NCI-H1048 (cell line): Measurements from ENCODE around the gene HAS3.
"Not testable (repeated sequence)": the region's sequence is repeated elsewhere in the genome, so short reads cannot be mapped to it uniquely, and the experiment has no call there.

Experiments
- DNase-seq: peaks from one replicate; lab custom pipeline; 2025; lab: John Stamatoyannopoulos, UW

The HAS3 gene, protein sequence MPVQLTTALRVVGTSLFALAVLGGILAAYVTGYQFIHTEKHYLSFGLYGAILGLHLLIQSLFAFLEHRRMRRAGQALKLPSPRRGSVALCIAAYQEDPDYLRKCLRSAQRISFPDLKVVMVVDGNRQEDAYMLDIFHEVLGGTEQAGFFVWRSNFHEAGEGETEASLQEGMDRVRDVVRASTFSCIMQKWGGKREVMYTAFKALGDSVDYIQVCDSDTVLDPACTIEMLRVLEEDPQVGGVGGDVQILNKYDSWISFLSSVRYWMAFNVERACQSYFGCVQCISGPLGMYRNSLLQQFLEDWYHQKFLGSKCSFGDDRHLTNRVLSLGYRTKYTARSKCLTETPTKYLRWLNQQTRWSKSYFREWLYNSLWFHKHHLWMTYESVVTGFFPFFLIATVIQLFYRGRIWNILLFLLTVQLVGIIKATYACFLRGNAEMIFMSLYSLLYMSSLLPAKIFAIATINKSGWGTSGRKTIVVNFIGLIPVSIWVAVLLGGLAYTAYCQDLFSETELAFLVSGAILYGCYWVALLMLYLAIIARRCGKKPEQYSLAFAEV

DNA sequence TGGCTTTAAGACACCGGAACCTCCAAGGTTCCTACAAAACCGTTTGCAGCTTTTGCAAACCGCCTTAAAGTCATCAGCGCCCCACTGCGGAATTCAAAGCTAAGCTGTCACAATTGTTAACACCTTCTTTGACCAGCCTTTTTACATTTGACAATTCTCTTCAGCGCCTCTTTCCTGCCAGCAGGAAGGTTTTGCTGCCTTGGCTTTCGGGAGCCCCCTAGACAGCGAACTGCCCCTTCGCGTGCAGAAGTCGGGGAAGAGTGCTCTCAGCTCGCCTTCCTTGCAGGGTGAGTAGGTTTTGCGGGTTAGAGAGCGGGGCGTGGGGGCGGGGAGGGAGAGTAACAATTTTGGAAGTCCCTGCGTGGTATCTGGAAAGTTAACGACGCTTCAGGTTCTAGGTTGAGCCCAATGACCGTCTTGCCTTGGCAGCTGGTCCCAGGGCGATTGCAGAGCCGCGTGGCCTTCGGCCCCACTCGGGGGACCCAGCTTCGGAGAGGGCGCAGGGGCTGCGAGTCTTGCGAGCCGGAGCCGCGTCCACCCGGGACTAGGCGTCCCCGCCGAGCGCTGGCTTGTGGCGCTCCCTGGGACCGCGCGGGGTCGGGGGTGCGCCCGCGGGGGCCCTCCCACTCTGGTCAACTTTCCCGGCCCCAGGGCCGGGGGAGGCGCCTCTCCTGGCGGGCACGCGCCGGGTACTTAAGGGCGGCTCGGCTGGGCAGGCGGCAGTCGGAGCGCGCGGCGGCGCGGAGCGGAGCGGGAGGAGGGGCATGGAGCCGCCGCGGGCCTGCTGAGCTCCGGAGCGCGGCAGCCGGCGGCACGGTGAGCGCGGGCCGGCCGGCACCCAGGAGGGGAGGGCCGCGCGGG is at the start of gene HAS3:
HAS3 (plus strand) TSS at position 153 of the 861 bp plus-strand sequence. CDS start 3,743 bp downstream, outside the sequence.
- DNase-seq = no peak

DNA sequence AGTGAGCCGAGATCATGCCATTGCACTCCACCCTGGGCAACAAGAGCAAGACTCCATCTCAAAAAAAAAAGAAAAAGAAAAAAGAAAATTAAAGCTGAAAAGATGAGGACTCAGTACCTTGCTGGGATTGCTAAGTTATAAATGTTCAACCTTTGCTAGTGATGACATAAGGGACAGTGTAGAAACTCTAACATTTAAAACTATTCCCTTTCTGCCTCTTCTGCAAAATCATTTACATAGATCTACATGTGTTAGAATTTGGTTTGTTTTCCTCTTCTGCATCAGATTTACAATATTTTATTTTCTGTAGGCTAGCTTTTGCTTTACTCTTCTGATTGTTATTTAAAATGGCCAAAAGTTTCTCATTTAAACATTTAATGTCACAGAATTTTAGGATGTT is 49.5 kb upstream of the HAS3 start:
- DNase-seq = no peak

DNA sequence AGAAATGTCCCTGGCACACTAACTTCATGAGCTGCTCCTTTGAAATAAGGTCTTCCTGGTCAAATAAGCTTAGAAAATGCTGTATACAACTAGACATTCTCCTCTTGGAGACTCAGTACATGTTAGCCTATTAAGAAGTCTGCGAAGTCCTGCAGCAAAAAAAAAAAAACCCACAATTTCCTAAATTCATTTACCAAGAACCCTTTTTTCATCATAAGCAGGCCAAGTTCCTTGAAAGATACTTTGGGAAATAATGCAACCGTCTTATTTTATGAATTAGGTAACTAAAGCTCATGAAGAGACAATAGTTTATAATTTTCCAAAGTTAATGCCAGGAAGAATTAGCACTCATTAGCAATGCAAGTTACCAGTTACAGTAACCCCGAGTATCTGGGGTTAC is 49.0 kb upstream of the HAS3 start:
- no peak for DNase-seq

DNA sequence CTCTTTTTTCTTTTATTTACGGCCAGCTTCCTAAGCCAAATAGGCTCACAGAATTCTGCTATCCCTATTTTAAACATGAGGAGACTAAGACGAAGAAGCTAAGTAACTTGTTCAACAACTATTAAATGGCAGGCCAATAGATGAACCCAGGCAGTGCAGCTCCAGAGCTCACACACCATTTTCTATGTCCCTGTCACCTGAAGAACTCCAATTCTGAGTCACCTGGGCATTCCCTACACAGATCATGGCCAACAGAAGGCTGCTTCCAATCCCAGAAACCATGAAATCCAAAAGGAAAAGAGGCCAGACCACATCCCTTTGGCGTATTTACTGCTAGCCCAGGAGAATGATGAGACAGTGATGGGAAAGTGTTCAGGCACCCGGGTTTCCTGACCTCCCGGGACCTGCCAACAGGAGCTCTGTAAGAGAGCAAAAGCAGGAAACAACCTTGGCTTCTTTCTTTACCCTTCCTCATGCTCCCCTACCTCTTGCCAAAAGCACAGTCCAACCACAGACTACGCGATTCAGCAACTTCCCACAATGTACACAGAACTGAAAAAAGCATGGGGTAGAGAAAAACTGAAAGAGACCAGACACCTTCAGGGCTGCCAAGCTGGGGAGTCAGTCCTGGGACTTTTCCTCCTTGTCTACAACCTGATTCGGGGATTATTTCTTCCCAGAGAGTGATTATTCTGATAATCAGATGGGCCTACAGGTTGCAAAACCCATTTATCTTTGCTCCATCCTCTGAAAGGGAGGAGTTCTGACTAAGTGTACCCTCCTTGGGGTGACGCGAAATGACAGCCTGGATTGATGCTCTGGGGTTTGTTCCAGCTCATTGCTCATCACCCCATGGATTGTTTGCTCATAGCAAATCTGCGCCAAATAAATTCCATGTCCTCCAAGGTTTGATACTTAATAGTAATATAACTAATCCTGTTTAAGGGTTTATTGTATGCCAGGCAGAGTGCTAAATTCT is 47.8 kb upstream of the HAS3 start:
- no peak for DNase-seq

DNA sequence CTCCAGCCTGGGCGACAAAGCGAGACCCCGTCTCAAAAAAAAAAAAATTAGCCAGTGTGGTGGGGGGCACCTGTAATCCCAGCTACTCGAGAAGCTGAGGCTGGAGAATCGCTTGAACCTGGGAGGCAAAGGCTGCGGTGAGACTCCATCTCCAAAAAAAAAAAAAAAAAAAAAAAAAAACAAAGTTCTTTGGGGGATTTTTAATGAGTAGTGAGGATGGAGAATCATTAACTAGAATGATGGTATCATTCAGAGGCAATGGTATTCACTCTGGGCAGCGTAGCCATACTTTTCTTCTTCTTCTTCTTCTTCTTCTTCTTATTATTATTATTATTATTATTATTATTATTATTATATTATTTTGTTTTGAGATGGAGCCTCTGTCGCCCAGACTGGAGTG is 42.0 kb upstream of the HAS3 start:
- DNase-seq = not testable (repeated sequence)

DNA sequence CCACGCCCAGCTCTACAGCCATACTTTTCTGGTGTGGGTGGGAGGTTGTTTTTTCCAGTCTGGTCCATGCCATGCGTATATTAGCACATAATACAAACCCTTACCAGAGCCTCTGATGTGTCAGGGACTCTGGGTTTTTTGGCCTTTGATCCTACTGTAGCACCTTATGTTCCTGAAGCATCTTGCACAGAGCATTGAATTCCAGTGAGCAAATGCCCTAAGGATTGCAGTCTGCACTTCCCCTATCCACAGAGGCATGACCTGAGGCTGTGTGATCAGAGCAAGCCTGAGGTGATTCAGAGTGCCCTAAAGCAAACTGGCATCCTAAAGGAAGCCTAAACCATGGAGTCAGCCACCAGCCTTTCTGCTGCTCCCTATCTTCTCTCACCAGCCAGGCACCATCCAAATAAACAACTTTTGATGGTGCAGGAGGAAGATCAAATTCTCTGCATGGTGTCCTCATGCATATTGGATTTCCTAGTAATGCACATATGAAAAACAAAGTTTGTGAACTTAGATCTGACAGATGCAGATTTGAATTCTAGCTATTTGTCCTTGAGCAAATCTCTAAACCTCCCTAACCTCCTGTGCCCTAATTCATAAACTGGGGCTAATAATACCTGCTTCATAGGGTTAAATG is 41.2 kb upstream of the HAS3 start:
- no peak for DNase-seq

DNA sequence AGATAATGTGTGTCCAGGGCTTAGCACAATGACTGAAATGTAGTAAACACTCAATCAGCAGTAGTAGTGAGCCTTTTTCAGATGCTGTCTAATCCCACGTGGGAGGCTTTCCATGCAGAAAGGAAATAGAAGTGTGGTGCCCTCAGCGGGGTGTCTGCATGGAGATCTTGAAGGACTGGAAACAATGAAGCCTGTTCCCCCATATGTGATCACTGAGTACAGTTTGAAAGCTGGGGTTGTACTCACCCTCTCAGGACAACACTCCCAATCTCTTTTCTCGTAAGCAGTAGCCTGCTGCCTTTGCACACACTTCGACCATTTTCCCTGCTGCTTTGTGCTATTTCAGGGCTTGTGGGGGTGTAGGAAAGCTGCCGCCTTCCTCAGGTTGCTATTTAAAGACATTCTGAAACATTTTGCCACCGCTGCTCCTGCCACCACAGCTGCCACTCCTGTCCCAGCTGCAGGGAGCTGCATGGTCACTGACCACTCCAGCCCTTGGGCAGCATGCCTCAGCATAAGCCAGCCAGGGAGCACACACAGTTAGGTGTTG is 40.6 kb upstream of the HAS3 start:
- DNase-seq = no peak

DNA sequence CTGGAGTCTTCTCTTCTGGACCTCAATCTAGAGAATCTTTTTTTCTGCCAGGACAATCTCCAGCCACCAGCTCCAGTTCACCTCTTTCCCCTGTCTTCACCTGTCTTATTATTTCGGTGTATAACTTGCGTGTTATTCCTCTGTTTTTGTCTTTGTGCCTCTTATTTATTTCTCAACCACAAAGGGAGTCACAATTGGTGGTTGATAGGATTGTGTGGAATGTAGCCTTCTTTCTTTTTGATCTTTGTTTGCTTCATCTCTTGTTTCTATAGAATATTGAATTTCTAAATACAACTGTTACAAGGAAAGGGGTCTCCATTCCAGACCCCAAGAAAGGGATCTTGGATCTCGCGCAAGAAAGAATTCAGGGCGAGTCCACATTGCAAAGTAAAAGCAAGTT is 35.9 kb upstream of the HAS3 start:
- DNase-seq = no peak

DNA sequence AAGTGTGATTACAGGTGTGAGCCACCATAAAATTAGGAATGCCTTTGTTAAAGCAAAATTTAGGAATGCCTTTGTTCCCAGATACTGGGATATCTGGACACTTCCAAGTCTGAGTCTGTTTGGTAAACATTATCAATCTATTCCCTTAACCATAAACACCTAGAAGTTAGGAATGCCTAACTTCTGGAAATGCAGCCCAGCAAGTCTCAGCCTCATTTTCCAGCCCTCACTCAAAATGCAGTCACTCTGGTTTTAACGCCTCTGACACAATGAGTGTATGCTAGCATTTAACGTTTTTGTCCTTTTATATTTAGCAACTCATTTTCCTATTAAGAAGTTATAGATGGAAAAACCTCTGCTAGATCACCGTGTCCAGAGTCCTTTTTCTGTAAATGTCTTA is 34.4 kb upstream of the HAS3 start:
- DNase-seq = no peak

DNA sequence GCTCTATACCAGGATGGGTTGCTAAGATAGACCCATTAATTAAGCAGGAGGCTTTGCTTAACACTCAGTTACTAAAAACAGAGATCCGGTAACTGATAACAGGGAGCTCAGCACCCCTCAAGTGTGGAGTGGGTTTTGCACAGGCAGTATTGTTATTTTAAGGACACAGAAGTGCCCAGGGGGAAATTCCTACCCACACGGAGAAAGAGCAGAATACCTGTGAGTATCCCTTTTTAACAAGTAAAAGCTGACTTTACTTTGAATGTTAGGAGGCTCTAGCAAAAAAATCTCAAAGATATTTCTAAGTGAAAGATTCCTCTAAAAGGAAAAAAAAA is 32.8 kb upstream of the HAS3 start:
- DNase-seq = no peak

DNA sequence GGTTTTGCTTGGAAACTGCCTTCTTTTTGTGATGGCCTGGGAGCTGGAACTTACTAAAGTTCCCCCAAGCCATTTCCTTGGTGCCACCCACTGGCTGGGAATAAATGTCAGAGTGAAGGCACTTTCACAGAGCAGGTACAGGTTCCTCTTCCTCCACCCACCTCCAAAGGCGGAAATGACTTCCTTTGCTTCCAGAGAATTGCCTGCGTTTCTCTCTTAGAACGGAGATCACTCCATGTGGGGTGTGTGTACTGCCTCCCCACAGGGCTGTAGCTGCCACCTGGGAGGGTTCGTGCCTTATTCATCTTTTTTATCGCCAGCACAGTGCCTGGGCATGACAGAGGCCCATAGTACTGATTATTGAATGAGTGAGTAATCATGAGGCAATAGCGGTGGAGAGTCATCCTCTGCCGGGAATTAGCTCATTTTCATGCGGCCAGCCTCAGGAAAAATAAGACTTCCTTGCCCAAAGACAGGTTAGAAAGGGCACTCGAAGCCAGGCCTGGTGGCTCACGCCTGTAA is 32.2 kb upstream of the HAS3 start:
- no peak for DNase-seq

DNA sequence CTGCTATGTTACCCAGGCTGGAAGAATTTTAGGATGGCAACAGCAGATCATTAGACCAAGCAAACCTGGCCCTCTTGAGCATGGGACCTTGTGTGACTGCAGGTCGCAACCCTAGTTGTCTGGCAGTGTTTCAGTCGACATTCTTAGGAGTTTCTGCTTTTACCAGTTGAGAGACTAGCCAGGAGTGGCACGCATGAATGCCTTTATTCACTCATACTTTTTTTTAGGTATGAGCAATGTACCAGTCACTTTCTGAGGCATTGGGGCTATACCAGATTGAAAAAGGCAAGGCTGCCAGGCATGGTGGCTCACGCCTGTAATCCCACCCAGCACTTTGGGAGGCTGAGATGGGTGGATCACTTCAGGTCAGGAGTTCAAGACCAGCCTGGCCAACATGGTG is 28.2 kb upstream of the HAS3 start:
- no peak for DNase-seq

DNA sequence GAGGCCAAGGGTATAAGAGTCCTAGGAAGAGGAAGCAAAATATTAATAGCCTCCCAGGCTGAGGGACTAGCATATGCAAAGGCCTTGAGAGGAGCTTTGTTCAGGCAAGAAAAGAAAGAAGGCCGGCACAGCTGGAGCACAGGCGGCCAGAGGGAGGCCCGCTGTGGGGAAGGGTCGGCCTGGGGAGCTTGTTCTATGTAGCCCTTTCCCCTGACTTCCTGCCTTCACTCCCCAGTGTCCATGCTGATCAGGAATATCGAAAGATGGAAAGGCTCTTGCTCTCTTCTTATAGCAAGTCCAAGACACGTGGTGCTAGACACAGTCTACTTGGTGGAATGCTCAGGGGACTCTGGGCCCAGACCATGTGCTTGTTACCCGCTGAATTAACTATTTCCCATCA is 27.4 kb upstream of the HAS3 start:
- DNase-seq = no peak

DNA sequence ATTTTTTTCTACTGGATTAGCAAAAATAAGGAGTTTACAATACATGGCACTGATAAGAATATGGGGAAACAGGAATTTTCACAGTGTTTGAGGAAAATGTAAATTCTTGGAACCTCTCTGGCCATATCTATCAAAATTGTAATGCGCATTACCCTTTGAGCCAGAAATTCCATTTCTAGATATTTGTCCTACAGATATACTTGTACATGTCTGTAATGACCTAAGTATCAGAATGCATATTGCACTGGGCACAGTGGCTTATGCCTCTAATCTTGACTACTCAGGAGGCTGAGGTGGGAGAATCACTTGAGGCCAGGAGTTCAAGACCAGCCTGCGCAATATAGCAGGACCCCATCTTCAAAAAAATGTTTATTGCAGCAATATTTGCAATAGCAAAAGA is 25.8 kb upstream of the HAS3 start:
- DNase-seq = no peak

DNA sequence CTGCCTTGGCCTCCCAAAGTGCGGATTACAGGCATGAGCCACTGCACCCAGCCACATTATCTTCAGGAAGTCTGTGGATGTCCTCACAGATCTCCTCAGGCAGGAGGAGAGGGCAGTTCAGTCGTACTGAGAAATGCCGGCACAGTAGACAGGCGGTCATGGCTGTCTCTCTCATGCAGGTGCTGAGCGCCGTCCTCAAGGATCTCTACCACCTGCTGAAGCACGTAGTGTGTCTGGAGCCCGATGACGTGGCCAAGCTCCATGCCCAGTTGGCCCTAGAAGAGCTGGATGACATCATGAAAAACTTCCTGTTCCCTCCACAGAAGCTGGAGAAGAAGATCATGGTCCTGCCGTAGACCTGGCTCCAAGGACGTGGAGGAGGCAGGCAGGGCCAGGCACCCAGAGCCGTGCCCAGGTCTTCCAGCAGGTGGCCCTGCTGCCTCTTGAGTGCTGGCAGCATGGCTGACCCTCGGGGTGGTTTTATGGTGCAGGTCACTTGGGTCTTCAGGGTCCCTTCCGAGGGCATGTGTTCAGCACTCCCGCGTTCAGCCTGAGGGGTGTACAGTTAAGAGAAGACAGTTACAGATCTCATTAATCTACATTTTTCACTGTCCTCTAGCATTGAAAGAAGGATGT is 22.0 kb upstream of the HAS3 start:
- no peak for DNase-seq

DNA sequence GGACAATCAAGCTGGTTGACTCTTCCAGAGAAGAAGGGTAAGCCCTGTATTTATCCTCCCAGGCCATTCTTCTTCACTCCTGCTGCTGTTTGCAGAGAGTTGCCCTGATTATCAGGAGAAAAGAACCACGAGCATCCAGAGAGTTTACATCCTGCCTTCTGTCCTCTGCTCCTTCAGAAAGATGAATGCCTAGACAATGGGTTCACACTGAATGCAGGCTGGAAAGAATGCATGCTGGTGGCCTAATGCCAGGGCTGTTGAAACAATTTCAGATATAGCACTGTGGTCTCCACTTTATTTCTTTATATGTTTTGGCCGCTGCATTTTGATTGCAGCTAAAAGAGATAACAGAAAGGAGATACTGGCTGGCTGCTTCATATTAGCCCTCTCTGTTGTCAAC is 21.2 kb upstream of the HAS3 start:
- no peak for DNase-seq

DNA sequence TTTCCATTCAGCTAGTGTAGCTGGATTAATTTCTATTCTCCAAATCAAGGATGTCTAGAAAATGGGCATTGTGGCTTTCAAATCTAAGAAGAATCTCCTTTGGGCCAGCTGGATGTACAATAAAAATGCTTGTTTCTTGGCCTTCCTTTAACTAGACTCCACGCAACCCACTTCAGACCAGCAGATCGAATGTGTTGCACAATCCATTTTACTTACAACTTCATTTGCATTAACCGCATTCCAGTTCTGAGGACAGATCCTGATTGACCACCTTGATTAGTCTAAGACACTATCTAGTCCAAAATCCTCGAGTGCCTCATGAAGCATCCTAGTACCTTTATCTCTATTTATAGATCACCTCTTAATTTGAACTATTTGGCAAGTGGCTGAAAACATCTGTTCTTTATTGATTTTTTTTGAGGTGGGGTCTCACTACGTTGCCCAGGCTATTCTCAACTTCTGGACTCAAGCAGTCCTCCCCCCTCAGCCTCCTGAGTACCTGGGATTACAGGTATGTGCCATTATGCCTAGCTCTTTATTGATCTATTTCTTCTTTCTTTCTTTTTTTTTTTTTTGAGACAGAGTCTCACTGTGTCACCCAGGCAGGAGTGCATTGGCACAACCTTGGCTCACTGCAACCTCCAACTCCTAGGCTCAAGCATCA is 20.3 kb upstream of the HAS3 start:
- DNase-seq = no peak

DNA sequence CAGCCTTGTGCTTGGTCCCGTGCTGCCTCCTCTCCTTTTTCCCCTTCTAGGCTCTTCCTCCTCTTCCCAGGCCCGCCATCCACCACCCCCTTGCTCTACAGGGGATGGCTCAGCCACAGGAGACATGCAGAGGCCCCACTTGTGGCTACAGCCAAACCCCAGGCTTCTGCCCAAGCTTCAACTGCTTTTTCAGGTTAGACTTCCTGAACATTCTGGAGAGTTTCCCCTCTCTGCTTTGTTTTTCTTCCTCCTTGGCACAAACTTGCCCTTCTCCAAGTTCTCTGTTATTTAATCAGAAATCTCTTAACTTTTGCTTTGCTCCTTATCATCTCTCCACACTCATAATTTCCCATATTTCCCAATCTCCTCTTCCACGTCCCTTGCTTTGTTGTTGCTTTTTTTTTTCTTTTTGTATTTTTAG is 18.3 kb upstream of the HAS3 start:
- no peak for DNase-seq

DNA sequence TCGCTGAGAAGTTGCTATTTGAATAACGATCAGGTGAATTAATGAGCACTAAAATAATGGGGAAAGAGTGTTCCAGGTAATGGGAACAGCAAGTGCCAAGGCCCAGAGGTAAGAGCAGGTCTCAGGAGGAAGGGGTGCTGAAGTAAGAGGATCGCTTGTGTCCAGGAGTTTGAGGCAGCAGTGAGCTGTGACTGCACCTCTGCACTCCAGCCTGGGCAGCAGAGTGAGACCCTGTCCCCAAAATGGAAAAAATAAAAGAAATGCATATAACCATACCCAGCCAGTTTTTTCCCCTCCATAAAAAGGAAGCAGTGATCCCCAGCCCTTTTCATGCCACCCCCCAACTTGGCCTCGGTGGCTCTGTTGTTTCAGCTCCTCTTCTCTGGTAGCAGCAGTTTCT is 16.8 kb upstream of the HAS3 start:
- DNase-seq = no peak
